MM.1S (cell line): ENCODE results near the gene CDC45.

Experiments
- CTCF ChIP-seq: fragments of 300-600 bp; sonication (generic); IDR thresholded peaks from 2 replicates; pipeline ENCODE4 v1.5.1; 2016; ENCODE audit warnings: antibody characterized with exemption, low read length, mixed read lengths
- EZH2 ChIP-seq: fragments of 300-600 bp; sonication (generic); optimal IDR thresholded peaks from 2 replicates; pipeline ENCODE3; 2017; ENCODE audit warnings: low read depth, mild to moderate bottlenecking, antibody characterized with exemption, low read length, mixed read lengths
- EZH2phosphoT487 ChIP-seq: fragments of 300-600 bp; sonication (generic); IDR thresholded peaks from 2 replicates; pipeline ENCODE4 v1.6.1; 2018; ENCODE audit warnings: antibody characterized with exemption, low read length

- no peak for TF ChIP-seq CTCF
- TF ChIP-seq EZH2 = no peak
- TF ChIP-seq EZH2phosphoT487 = no peak
Observed at GRCh38 chr22:19495562-19496323, 16.0 kb downstream of the CDC45 start.
